Transverse colon (tissue), 4 donors: Measurements from ENCODE around the gene RASGEF1C.

ENCODE experiments used
- POLR2A ChIP-seq: fragments of 450-650 bp; IDR thresholded peaks from one replicate; pipeline ENCODE4 v1.6.1; 2016; ENCODE audit warnings: antibody characterized with exemption, mild to moderate bottlenecking, moderate library complexity
- POLR2AphosphoS5 ChIP-seq, 3 donors: sonication (generic); formaldehyde crosslinking; IDR thresholded peaks; one replicate each; pipeline ENCODE4 v1.6.1; 2016; ENCODE audit warnings: antibody characterized with exemption in 3 of 3
- TF ChIP-seq, protein P1 (sequence below), 5 experiments: fragments of 200-600 bp in 3 of 5; fragments of 450-650 bp in 2 of 5; sonication (generic) in 3 of 5; IDR thresholded peaks; 1 replicate in 2 of 5; 2 replicates in 3 of 5; pipeline ENCODE4 v1.5.1; 2016 to 2017; ENCODE audit warnings: antibody characterized with exemption in 5 of 5, inconsistent platforms in 3 of 5, mild to moderate bottlenecking in 2 of 5, moderate library complexity in 1 of 5

DNA sequence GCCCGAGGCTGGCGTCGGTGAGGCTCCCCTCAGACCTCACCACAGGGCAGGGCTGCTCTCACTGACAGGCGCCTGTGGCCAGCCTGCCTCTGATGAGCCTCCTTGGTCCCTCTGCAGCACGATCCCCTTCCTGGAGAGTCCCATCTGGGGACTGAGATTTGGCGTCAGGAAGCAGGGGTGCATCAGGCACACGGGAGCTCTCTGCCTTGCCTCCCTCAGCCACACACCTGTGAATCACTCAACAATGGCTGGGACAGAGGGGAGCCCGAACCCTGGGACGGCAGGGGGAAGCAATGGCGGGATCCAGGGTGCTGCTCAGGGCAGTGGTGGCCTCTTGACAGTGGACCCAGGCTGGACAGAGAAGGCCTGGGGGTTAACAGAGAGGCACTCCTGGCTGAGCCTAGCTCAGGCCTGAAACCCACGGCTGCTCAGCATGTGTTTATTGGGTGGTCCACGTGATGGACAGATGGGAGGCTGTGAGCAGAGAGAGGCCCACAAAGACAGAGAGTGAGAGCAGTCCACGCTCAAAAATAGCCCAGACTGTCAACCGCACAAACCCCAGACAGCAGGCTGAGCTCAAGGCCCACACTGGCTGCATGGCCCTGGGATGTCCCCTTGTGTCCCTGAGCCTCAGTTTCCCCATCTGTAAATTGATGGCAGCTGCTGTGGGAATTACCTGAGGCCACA lies 11.9 kb downstream of the RASGEF1C start:
- TF ChIP-seq, protein P1, sequence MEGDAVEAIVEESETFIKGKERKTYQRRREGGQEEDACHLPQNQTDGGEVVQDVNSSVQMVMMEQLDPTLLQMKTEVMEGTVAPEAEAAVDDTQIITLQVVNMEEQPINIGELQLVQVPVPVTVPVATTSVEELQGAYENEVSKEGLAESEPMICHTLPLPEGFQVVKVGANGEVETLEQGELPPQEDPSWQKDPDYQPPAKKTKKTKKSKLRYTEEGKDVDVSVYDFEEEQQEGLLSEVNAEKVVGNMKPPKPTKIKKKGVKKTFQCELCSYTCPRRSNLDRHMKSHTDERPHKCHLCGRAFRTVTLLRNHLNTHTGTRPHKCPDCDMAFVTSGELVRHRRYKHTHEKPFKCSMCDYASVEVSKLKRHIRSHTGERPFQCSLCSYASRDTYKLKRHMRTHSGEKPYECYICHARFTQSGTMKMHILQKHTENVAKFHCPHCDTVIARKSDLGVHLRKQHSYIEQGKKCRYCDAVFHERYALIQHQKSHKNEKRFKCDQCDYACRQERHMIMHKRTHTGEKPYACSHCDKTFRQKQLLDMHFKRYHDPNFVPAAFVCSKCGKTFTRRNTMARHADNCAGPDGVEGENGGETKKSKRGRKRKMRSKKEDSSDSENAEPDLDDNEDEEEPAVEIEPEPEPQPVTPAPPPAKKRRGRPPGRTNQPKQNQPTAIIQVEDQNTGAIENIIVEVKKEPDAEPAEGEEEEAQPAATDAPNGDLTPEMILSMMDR (IDR thresholded peaks at IDR 0.05), result no peak
- TF ChIP-seq POLR2A (no peak), POLR2AphosphoS5 (IDR thresholded peaks at IDR 0.05) (no peak)
